A549 treated with DMSO at 1 μM for 4 hours (cell line): ENCODE data around the gene RDH14. TPM values are rescaled to one million over a fixed set of nuclear protein-coding genes. Genes with fewer than 3 reads are reported as not detected.

ENCODE experiments used
- total RNA-seq: library from RNA; stranded (reverse); fragments of 200-300 nt; extraction: Qiagen RNA extraction; gene quantifications from 5 replicates; pipeline ENCODE4 v1.2.3, GENCODE V29; 2022; ENCODE audit warnings: low read depth

Gene RDH14, protein sequence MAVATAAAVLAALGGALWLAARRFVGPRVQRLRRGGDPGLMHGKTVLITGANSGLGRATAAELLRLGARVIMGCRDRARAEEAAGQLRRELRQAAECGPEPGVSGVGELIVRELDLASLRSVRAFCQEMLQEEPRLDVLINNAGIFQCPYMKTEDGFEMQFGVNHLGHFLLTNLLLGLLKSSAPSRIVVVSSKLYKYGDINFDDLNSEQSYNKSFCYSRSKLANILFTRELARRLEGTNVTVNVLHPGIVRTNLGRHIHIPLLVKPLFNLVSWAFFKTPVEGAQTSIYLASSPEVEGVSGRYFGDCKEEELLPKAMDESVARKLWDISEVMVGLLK
- 34.9 to 45.2 TPM (median 38.0 TPM) in 5 replicates for total RNA-seq

DNA sequence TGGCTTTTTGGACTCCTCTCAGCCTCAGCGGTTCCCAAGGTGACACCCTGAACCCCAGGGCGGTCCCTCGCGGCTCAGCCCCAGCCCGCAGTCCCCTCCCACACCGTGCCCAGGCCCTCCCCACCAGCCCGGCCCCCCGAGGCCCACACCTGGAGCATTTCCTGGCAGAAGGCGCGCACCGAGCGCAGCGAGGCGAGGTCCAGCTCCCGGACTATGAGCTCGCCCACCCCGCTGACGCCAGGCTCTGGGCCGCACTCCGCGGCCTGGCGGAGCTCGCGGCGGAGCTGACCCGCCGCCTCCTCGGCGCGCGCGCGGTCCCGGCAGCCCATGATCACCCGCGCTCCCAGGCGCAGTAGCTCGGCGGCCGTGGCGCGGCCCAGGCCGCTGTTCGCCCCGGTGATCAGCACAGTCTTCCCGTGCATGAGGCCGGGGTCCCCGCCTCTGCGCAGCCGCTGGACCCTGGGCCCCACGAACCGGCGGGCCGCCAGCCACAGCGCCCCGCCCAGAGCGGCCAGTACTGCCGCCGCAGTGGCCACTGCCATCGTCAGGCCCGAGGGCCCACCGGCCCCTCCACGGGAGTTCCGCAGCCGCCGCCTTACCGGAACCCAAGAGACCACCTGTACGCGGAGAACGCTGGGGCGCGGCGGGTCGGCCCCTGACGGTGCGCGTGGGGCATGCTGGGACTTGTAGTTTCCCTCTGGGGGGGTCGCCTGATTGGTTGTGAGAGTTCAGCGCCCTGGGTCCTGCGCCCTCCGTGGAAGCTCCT lies at the start of gene RDH14:
Gene RDH14 (minus strand): TSS at position 623 of the 766 bp plus-strand sequence. CDS start 81 bp downstream, at position 542.

DNA sequence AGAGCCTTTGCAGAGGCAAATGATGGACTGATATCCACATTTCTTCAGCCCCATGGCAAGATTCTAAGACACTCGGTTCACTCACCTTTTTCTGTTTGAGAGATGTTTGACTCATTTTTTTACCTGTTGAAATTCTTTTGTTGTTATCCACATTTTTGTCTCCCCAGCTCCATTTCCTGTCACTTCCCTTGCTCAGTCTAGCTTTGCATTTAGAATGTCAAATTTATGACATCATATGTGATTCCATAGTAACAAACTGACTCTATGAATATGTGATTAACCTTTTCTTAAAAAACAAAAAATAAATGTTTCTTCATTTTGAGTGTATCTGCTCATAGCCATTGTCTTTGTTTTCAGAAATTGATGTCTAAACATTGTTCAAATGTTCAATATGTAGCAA lies 28.9 kb upstream of the RDH14 start, which contains the start of gene NT5C1B:
Gene NT5C1B (minus strand): TSS at position 216 of the 400 bp plus-strand sequence. CDS start 101 bp downstream, at position 115.

Other genes starting within 250 kb of the RDH14 start
- not detected in 5 replicates for gene NT5C1B, start 28.9 kb upstream of the RDH14 start, total RNA-seq